HG02610 (cell line): ENCODE results near the gene NRP2.

Experiments
- ATAC-seq: cut with Tn5 transposase; IDR thresholded peaks from one replicate; pipeline ENCODE4 v1.9.1; 2021; ENCODE audit warnings: mild to moderate bottlenecking, moderate library complexity; ENCODE audit not compliant: unreplicated experiment

NRP2 gene

GRCh38 chr2:205682239-205682970 is at the start of gene NRP2:
Gene NRP2, plus strand, starts transcription at chr2:205682501. Its CDS starts 790 bp downstream, at chr2:205683291.
- ATAC-seq = peak; percentile 77

GRCh38 chr2:205633994-205634393 is 48.3 kb upstream of the NRP2 start:
- no peak for ATAC-seq

GRCh38 chr2:205636549-205637319 is 45.6 kb upstream of the NRP2 start:
- no peak for ATAC-seq

- ATAC-seq = no peak
Measured at GRCh38 chr2:205637320-205637602, 45.0 kb upstream of the NRP2 start.

GRCh38 chr2:205637779-205638503 is 44.4 kb upstream of the NRP2 start:
- ATAC-seq = no peak

GRCh38 chr2:205640716-205641115 is 41.6 kb upstream of the NRP2 start:
- peak; percentile 72 for ATAC-seq

GRCh38 chr2:205642599-205643356 is 39.5 kb upstream of the NRP2 start:
- no peak for ATAC-seq

GRCh38 chr2:205643391-205643885 is 38.9 kb upstream of the NRP2 start:
- no peak for ATAC-seq

GRCh38 chr2:205644018-205644417 is 38.3 kb upstream of the NRP2 start:
- no peak for ATAC-seq

- peak; percentile 92 for ATAC-seq
Measured at GRCh38 chr2:205646680-205647079, 35.6 kb upstream of the NRP2 start.

- no peak for ATAC-seq
Measured at GRCh38 chr2:205650450-205650849, 31.9 kb upstream of the NRP2 start.

- ATAC-seq = no peak
Measured at GRCh38 chr2:205650931-205651330, 31.4 kb upstream of the NRP2 start.

- no peak for ATAC-seq
Measured at GRCh38 chr2:205651719-205652118, 30.6 kb upstream of the NRP2 start.

- ATAC-seq = no peak
Measured at GRCh38 chr2:205654878-205655605, 27.3 kb upstream of the NRP2 start.

- no peak for ATAC-seq
Measured at GRCh38 chr2:205655779-205656456, 26.4 kb upstream of the NRP2 start.

GRCh38 chr2:205656461-205656860 is 25.8 kb upstream of the NRP2 start:
- no peak for ATAC-seq

GRCh38 chr2:205656941-205657340 is 25.4 kb upstream of the NRP2 start:
- ATAC-seq = no peak

- no peak for ATAC-seq
Measured at GRCh38 chr2:205657579-205657978, 24.7 kb upstream of the NRP2 start.

GRCh38 chr2:205658068-205658467 is 24.2 kb upstream of the NRP2 start:
- ATAC-seq = no peak

- ATAC-seq = no peak
Measured at GRCh38 chr2:205658572-205658971, 23.7 kb upstream of the NRP2 start.
